Measurements from ENCODE around the gene COQ10B.
A peak's percentile ranks its signal among the peaks of the same experiment; 100 is the strongest.

COQ10B gene

DNA sequence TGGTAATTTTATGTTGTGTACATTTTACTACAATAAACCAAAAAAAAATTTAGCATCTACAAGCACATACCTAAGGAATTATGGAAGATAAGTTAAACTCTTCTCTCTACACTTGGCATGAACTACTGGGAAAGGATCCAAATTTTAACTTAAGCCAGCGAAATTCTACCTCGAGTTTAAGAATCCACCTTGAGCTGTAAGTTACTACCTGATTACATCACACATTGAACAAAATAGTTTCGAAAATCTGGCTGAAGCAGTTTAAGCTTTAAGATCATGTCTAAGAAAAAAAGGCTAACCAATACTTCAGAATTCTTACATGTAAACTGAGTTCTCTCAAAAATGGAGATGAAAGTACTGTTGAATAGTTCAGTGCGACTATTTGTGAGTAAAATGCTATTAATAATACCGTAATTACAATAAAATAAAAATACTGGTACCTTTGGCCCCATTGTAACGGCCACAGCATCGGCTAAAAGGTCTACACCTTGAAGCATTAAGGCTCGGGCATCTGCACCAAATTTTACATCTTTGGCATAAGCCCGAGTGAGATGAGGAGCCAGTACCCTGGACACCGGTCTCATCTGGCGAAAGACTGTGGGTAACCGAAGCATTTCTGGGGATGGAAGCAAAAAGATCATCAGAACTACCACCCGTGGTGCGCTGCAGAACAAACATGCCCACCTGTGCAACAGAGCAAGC is 45.0 kb downstream of the COQ10B start:
- in situ Hi-C loops (cut with HindIII; ENCODE audit: low pct_ligation_motif_present, low pct_unique_long_range_greater_than_20kb, low sequenced_read_pairs): no loop called here
- DNase-seq: no peak

DNA sequence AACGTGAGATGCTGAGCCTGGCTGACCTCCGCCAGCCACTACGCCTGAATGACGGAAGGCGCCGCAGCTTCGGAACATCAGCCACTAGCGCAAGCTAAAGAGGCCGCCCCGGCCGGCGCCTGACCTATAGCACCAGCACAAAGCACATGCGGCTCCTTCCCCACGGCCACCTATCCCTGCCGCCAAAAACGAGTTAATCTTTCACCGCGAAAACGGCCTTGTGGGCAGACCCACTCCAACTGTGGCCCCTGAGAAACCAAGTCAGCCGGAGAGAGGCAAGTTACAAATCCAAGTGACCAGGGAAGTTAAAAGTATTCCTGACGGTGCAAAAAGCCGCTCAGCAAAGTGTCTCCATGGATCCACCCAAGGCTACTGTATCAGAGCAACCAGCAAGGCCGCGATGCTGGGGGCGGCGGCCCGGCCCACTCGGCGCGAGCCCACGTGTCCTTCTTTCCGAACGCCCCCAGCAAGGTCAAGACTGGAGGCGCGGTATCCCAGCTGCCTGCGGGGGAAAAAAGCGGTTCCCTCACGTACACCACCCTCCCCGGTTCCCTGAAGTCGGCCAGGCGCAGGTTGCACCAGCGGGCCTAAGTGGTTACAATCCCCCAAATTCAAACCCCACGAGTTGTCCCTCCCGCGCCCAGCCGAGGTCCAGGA is 45.7 kb downstream of the COQ10B start:
- DNase-seq: peak; percentile 83
- in situ Hi-C loops (cut with HindIII; ENCODE audit: low pct_ligation_motif_present, low pct_unique_long_range_greater_than_20kb, low sequenced_read_pairs): no loop called here

DNA sequence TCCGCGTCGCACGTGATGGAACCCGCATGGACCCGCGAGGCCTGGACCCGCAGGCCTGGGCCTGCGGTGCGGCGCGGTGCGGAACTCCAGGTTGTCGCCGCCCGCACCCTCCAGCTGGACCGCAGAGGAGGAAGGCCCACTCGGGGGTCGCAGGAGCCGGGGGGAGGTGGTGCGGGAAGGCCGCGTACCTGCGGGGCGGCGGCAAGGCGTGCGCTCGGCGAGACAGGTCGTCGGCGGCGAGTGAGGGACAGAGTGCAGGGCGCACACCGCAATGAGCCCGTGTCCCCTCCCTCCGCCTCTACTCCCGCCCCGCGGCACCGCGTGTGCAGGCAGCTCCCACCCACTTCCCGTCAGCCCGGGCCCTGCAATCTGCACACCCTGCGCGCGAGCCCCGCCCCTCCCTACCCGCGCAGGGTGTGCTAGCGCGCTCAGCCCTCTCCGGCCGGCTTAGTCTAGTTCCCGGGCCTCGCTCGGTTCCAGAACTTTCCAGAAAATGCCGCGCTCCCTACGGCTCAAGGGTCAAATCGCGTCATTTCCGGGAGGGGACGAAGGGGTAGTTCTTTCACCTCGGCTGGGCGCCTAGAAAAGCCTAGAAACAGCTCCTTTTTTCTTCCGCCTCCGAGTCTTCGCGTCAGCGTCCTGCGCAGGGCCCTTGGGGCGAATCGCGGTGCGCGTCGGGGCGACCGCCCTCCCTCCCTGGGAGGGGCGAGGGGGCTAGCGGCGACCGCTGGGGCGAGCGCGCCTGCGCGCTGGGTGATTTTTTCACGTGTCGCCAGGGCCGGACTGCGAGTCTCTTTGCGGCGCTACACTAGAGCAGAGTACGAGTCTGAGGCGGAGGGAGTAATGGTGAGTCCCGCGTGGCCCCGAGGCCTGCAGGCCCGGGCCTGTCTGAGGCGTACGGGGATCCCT is 46.5 kb downstream of the COQ10B start, which contains the start of the genes HSPD1 and HSPE1:
HSPD1 (minus strand) TSS at position 247 of the 909 bp plus-strand sequence. CDS start 992 bp downstream, outside the sequence.
HSPE1 (plus strand) TSS at position 786 of the 909 bp plus-strand sequence; CDS start at position 844, 58 bp downstream.
- peak; percentile 100 for DNase-seq
- in situ Hi-C loops (cut with HindIII; ENCODE audit: low pct_ligation_motif_present, low pct_unique_long_range_greater_than_20kb, low sequenced_read_pairs): no loop called here

DNA sequence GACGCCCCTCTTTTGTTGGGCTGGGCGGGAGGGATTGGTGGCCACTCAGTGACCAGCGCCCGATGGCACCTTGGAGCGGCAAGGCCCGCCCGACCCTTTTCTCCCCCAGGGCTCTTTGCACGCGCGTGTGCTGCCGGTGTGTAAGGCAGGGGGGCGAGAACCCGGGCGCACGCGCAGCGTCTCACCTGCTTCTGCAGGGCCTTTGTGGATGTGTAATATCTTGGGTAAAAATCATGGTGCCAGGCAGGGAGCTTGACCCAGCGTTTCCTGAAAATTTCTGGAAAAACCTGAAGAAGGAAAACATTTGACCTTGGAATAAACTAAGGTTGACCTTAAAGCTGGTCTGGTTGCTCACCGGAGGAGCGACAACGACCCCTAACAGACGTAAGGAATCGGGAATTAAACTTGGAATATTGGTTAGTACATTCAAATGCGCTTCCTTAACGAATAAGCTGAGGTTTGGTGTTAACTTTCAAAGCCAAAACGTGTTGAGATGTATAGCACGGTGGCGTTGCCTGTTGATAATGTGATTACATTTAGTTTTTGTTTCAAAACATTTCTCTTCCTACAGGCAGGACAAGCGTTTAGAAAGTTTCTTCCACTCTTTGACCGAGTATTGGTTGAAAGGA is 47.3 kb downstream of the COQ10B start:
- in situ Hi-C loops (cut with HindIII; ENCODE audit: low pct_ligation_motif_present, low pct_unique_long_range_greater_than_20kb, low sequenced_read_pairs): no loop called here
- DNase-seq: peak; percentile 26

DNA sequence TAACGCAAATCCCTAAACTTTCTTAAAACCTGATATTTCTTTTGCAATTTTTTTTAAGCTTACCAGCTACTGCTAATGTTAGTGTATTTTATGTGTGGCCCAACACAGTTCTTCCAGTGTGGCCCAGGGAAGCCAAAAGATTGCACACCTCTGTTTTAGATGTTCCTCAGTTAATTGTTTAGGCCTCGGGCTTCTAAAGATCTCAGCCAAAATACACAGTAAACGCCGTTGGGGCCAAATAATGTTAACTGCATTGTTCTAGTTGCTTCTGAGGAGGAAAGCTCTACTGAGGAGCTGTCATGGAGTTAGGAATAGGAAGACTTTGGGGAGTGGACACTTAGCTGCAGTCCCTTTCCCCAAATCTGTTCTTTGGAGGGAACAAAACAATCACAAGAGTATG is 48.8 kb downstream of the COQ10B start:
- DNase-seq: no peak
- in situ Hi-C loops (cut with HindIII; ENCODE audit: low pct_ligation_motif_present, low pct_unique_long_range_greater_than_20kb, low sequenced_read_pairs): no loop called here

DNA sequence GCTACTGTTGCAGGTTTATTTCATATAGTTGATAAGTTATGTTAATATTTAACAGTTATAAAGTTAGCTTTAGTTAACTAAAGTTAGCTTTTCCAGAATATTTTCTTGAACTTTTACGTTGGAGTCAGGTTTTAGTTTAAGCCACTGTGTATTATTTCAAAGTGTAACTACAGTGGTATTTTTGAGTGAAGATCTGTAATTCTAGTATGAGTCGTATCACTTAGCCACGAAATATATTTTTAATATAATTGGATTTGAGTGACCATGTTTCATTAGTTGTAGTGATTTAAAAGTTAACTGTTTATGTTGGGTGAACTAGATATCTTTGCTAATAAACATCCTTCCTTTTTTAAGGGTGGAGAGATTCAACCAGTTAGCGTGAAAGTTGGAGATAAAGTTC is 49.3 kb downstream of the COQ10B start:
- no peak for DNase-seq
- in situ Hi-C loops (cut with HindIII; ENCODE audit: low pct_ligation_motif_present, low pct_unique_long_range_greater_than_20kb, low sequenced_read_pairs): no loop called here

DNA sequence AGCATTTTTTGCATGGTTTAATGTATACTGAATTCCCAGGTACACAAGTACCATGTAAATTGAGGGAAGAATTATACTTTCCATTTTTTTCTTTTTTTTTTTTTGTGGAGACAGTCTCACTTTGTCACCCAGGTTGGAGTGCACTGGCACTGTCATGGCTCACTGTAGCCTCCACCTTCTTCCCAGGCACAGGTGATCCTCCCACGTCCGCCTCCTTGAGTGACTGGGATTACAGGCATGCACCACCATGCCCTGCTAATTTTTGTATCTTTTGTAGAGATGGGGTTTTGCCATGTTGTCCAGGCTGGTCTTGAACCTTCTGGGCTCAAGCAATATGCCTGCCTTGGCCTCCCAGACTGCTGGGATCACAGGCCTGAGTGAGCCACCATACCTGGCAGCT is 50.6 kb downstream of the COQ10B start:
- in situ Hi-C loops (cut with HindIII; ENCODE audit: low pct_ligation_motif_present, low pct_unique_long_range_greater_than_20kb, low sequenced_read_pairs): no loop called here
- no peak for DNase-seq

DNA sequence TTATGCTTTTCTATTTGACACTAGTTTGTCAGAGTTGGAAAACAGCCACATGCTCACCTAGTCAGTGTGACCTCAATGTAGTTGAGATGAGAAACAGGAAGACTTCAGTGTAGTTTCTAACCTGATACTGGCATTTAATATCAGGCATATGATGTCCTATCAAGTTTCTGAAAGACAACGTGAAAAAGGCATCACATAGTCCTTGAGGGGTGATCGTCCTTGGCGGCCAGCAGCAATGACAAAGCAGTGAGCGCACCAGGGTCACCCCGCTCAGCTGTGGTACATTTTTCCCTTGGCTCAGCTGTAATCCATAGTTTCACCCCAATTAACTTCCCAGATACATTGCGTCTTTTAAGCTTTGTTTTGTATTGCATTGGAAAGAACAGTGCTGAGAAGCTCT is 51.2 kb downstream of the COQ10B start:
- DNase-seq: no peak
- in situ Hi-C loops (cut with HindIII; ENCODE audit: low pct_ligation_motif_present, low pct_unique_long_range_greater_than_20kb, low sequenced_read_pairs): no loop called here

DNA sequence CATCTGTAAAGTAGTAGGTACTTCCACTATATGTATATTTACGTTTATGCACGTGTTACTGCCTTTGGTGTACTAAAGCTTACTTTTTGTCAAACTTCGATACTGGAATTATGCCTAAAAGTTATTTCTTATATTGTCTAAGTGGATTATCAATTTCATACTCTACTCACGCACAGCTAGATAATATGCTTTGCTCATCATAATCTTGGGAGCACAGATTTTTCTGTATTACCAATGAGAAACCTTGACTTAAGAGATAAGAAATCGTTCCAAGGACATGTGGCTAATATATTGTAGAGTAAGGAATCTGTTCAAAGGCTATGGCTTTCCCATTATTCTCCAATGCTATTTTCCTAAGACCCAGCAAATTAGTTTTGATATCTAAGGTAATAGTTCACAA is 53.3 kb downstream of the COQ10B start:
- in situ Hi-C loops (cut with HindIII; ENCODE audit: low pct_ligation_motif_present, low pct_unique_long_range_greater_than_20kb, low sequenced_read_pairs): no loop called here
- no peak for DNase-seq

DNA sequence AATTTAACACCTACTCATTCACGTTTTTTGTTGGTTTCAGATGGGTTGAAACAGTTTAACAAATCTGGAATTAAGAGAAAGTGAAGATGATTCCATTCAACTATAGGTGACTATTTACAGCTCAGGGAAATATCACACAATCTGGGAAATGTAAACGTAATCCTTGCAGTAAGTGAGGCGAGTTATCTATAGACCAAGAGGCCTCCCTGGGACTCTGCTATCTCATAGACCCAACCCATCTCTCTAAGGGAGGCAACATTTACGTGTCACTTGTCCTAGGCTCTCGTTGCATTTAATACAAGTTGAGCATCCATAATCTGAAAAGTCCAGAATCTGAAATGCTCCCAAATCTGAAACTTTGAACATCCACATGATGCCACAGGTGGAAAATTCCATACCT is 60.6 kb downstream of the COQ10B start:
- no peak for DNase-seq
- in situ Hi-C loops (cut with HindIII; ENCODE audit: low pct_ligation_motif_present, low pct_unique_long_range_greater_than_20kb, low sequenced_read_pairs): no loop called here

DNA sequence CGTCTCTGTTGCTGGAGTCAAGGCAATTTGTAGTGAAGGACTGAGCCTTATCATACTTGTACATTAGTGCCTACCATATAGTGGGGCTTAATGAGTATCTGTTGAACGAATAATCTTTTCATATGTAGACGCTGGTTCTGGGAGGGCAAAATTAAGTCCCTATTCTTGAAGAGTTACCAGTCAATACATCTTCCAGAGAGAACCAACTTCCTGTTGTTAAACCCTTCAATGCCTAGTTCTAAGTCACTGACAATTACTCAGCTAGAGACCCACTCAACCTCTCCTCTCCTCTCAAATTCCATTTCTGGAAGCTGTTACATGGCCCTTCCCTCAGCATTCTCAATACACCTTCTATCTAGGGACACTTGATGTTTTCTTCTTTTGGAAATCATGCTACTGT is 61.4 kb downstream of the COQ10B start:
- peak; percentile 29 for DNase-seq
- in situ Hi-C loops (cut with HindIII; ENCODE audit: low pct_ligation_motif_present, low pct_unique_long_range_greater_than_20kb, low sequenced_read_pairs): no loop called here

DNA sequence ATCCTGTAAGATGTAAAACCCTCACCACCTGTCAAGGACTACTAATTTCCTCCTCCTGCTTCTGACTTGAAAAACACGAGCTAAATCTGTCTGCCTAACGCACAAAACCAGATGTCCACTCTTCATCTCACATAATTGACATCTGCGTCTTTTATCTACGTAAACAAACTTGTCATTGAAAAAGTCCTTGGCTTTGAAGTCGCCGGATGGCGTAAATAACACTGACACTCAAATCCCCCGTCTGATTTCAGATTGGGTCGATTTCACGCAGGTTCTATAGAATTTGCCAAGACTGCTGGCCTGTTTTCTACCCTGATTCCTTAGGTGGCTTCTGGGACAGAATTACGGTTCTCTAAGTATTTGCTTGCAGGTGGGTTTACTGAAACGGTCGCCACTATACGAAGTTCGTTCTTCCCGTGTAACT is 62.0 kb downstream of the COQ10B start:
- in situ Hi-C loops (cut with HindIII; ENCODE audit: low pct_ligation_motif_present, low pct_unique_long_range_greater_than_20kb, low sequenced_read_pairs): no loop called here
- no peak for DNase-seq

DNA sequence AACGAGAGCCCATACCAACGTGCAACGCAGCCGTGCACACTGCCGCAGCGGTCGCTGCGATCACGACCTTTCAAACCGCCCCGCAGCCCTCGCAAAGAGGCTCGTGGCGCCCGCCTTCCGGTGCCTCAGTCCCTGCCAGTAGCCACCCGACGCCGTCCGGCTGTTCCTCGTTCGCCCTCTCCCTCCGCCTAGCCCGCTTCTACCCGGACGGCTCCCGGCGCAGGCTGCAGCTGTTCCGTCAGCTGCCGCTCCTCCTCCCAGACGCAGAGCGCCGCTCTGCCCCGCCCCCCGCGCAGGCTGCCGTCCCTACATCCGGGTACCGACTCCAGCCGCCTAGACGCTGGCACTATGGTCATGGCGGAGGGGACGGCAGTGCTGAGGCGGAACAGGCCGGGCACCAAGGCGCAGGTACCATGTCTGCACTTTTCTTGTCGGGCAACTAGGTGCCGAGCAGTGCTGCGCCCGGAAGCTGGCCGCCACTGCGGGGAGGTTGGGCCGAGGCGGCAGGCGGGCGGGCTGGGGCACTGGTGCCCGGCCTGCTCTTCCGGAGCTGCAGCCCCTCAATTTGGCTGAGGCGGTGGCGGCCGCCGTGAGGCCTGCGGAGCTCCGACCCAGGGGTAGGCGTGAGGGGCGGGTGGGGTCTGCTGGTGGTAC is 62.5 kb downstream of the COQ10B start, which contains the start of gene MOB4:
MOB4 (plus strand) TSS at position 328 of the 654 bp plus-strand sequence; CDS start at position 349, 21 bp downstream.
- DNase-seq: peak; percentile 96
- in situ Hi-C loops (cut with HindIII; ENCODE audit: low pct_ligation_motif_present, low pct_unique_long_range_greater_than_20kb, low sequenced_read_pairs): no loop called here

DNA sequence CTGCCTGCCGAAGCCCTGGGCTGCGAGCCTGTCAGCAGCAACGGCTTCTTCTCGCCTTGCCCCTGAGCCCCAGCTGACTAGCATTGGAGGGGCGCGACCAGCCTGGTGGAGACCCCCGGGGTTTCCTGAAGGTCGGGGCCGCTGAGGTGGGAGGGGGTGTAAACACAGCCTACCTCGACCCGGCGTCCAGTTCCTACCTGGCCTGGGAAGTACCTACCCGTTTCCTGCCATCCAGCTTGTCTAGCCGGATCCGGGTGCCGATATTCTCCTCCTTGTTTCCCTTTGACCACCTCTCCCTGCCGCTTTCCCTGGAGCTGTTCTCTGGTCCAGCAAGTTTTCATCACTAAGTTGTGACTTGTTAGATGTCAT is 63.0 kb downstream of the COQ10B start:
- in situ Hi-C loops (cut with HindIII; ENCODE audit: low pct_ligation_motif_present, low pct_unique_long_range_greater_than_20kb, low sequenced_read_pairs): no loop called here
- DNase-seq: peak; percentile 49

DNA sequence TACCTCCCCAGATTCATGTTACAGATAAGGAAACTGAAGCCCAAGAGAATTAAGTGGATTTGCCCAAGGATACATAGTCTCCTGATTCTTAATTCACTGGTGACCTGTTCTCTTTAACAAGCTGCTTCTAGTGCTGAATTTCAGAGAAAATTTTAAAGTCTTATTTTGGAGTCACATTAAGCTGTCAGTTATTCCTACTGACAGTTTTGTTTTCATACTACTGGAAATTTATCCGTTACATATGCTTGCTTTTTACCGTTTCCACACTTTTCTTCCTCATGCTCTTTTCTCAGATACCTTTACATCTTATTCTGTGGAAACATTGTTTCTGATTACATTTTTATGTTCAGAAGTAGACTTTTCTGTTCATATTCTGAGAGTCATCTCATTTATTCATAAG is 63.8 kb downstream of the COQ10B start:
- in situ Hi-C loops (cut with HindIII; ENCODE audit: low pct_ligation_motif_present, low pct_unique_long_range_greater_than_20kb, low sequenced_read_pairs): no loop called here
- DNase-seq: no peak
